GM23248 (cell line): Measurements from ENCODE around the gene PTPRD.

ENCODE experiments used
- EZH2 ChIP-seq: fragments of 200-600 bp; sonication (generic); IDR thresholded peaks from 2 replicates; pipeline ENCODE4 v1.6.1; 2018; ENCODE audit warnings: antibody characterized with exemption, mild to moderate bottlenecking; ENCODE audit not compliant: insufficient read depth, poor library complexity, severe bottlenecking
- EZH2phosphoT487 ChIP-seq: fragments of 200-600 bp; sonication (generic); IDR thresholded peaks from 2 replicates; pipeline ENCODE4 v1.6.1; 2018; ENCODE audit warnings: antibody characterized with exemption, moderate library complexity, mild to moderate bottlenecking, low read depth; ENCODE audit not compliant: insufficient read depth

- no peak for TF ChIP-seq EZH2
- TF ChIP-seq EZH2phosphoT487: no peak
These were observed 1828.0 kb downstream of the PTPRD start for GRCh38 chr9:8784838-8785237.
